Gastroesophageal sphincter (tissue), 4 donors: ENCODE data around the gene NAA25. TPM values are rescaled to one million over a fixed set of nuclear protein-coding genes. Genes with fewer than 3 reads are reported as not detected.

ENCODE experiments used
- ATAC-seq: fragments of 150-250 bp; one replicate; pipeline ENCODE4 v1.9.1; 2016; ENCODE audit warnings: mild to moderate bottlenecking, moderate library complexity
- H3K27ac ChIP-seq, 4 donors: fragments of 200-600 bp; sonication (generic) in 3 of 4; 1 replicate in 3 of 4; 2 replicates in 1 of 4; pipeline ENCODE4 v1.5.1; 2016 to 2019
- H3K27me3 ChIP-seq: fragments of 200-600 bp; sonication (generic); one replicate; pipeline ENCODE4 v1.5.1; 2019
- H3K36me3 ChIP-seq, 2 donors: fragments of 200-600 bp; sonication (generic); one replicate each; pipeline ENCODE4 v1.5.1; 2019; ENCODE audit warnings: control low read depth in 1 of 2
- H3K4me1 ChIP-seq, 3 donors: fragments of 200-600 bp; sonication (generic); 1 replicate in 2 of 3; 2 replicates in 1 of 3; pipeline ENCODE4 v1.5.1; 2016 to 2019; ENCODE audit warnings: control low read depth in 2 of 3
- H3K4me3 ChIP-seq, 2 donors: fragments of 200-600 bp; sonication (generic); one replicate each; pipeline ENCODE4 v1.5.1; 2019; ENCODE audit warnings: mild to moderate bottlenecking in 1 of 2, moderate library complexity in 1 of 2
- H3K9me3 ChIP-seq, 3 donors: fragments of 200-600 bp; sonication (generic); one replicate each; pipeline ENCODE4 v1.5.1; 2017 to 2019; ENCODE audit warnings: control low read depth in 2 of 3
- EP300 ChIP-seq: sonication (generic); formaldehyde crosslinking; IDR thresholded peaks from one replicate; pipeline ENCODE4 v1.6.1; 2017; ENCODE audit warnings: antibody characterized with exemption, mild to moderate bottlenecking
- POLR2A ChIP-seq, 2 donors: fragments of 450-650 bp; IDR thresholded peaks; one replicate each; pipeline ENCODE4 v1.6.1; 2017; ENCODE audit warnings: antibody characterized with exemption in 2 of 2, mild to moderate bottlenecking in 2 of 2, moderate library complexity in 1 of 2
- POLR2AphosphoS5 ChIP-seq: sonication (generic); formaldehyde crosslinking; IDR thresholded peaks from one replicate; pipeline ENCODE4 v1.6.1; 2017; ENCODE audit warnings: antibody characterized with exemption
- WGBS, 2 donors: methylation state at CpG; one replicate each; pipeline ENCODE4 v1.1.5; 2018; ENCODE audit warnings: low coverage in 1 of 2; 5-methylcytosine and 5-hydroxymethylcytosine counted together
- total RNA-seq, 4 donors: library from RNA; depleted of rRNA; stranded (reverse); fragments of >200 nt; gene quantifications; one replicate each; pipeline ENCODE4 v1.1.0, GENCODE V29; 2016
- TF ChIP-seq, protein P1 (sequence below), 4 experiments: fragments of 200-600 bp in 2 of 4; fragments of 450-650 bp in 2 of 4; sonication (generic) in 1 of 4; IDR thresholded peaks; one replicate each; pipeline ENCODE4 v1.5.1; 2017 to 2019; ENCODE audit warnings: antibody characterized with exemption in 4 of 4, mild to moderate bottlenecking in 2 of 4, moderate library complexity in 2 of 4

Gene NAA25
- total RNA-seq, result 10 to 100 TPM; 11.1 to 22.6 (median 17.3) TPM

DNA sequence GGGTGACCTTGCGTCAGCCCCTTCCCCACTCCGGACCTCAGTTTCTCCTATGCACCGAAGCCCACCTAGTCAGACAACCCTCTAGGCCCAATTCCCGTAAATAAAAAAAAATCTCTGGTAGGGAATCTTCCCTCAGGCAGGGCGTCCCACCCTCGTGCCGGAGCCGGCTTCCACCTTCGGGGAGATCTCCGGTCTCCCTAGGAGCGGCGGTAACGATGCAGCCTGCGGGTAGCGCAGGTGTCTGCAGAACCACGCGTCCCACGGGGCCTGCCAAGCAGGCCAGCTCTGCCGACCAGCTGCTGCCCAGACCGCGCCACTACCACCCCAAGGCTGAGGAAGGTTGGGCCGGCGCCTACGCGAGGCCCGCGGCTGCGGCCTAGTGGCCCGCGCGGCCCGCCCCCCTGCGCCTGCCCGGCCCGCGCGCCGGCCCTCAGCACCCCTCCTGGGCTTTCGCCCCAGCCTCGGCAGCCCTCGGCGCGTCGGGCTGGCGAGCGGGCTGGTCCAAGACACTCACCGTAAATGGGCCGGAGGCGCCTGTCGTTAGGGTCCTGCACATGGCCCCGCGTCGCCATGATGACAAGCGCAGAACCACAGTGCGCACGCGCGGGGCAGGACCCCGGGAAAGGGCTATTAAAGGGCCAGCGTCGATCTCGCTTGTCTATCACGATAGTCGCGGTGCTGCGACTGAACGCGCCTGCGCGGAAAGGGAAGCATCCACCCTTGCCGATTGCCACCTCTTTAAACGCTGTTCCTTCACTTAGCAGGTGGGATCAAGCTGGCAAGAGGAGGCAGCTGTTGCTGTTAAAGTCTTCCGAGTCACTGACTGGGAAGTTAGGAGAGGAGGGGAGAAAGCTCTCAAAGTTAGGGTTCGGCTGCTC is at the start of gene NAA25:
Gene NAA25 (minus strand): TSS at position 582 of the 878 bp plus-strand sequence. CDS start 10 bp downstream, at position 572.
- peaks cover 0 to 57% (median 17%) of the 10 kb centered on the region in 3 donors for H3K4me1 ChIP-seq
- WGBS, 2 donors, result 0% methylated on average over 1 of the region's 74 CpGs; no CpG with 5 or more reads in 1 of the 2 donors
- peak within 1 kb of the TSS; percentile 85 to 97 for H3K4me3 ChIP-seq
- no peaks in the 10 kb centered on the region for H3K27me3 ChIP-seq
- TF ChIP-seq POLR2AphosphoS5, result peak; percentile 44
- no peak for TF ChIP-seq EP300
- no peaks in the 10 kb centered on the region for H3K9me3 ChIP-seq
- peak within 1 kb of the TSS; percentile 95 to 98 (median 98) for H3K27ac ChIP-seq
- H3K36me3 ChIP-seq, result no peaks in the 10 kb centered on the region
- peak; percentile 93 for ATAC-seq

DNA sequence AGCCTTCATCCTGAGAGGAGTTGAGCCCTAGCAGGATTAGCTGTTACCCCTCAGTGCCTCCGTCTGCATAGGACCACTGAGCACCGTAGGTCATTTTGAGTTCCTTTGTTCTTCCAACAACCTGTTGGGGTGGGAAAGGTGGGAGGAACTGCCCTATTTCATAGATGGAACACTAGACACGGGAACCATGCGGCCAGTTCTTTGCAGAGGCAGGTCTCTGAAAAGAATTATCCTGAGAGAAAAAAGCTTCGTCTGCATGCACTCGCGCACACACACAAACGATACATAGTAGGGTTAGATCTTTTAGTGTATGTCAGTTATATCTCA is 45.3 kb upstream of the NAA25 start:
- 91 to 96% methylated on average over 4 to 5 of the region's 8 CpGs for WGBS, 2 donors
- ATAC-seq, result no peak
- TF ChIP-seq, protein P1, sequence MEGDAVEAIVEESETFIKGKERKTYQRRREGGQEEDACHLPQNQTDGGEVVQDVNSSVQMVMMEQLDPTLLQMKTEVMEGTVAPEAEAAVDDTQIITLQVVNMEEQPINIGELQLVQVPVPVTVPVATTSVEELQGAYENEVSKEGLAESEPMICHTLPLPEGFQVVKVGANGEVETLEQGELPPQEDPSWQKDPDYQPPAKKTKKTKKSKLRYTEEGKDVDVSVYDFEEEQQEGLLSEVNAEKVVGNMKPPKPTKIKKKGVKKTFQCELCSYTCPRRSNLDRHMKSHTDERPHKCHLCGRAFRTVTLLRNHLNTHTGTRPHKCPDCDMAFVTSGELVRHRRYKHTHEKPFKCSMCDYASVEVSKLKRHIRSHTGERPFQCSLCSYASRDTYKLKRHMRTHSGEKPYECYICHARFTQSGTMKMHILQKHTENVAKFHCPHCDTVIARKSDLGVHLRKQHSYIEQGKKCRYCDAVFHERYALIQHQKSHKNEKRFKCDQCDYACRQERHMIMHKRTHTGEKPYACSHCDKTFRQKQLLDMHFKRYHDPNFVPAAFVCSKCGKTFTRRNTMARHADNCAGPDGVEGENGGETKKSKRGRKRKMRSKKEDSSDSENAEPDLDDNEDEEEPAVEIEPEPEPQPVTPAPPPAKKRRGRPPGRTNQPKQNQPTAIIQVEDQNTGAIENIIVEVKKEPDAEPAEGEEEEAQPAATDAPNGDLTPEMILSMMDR (IDR thresholded peaks at IDR 0.05), result no peak
- TF ChIP-seq POLR2A (IDR thresholded peaks at IDR 0.05) (no peak), EP300 (no peak)
- peaks cover 0 to 82% of the 10 kb centered on the region in 2 donors for H3K36me3 ChIP-seq
- no peaks in the 10 kb centered on the region for H3K4me1 ChIP-seq
- no peak overlapping the region for H3K4me3 ChIP-seq
- no peak overlapping the region for H3K27ac ChIP-seq
- H3K27me3 ChIP-seq, result no peaks in the 10 kb centered on the region
- H3K9me3 ChIP-seq, result peaks cover 0 to 6% (median 0%) of the 10 kb centered on the region in 3 donors

DNA sequence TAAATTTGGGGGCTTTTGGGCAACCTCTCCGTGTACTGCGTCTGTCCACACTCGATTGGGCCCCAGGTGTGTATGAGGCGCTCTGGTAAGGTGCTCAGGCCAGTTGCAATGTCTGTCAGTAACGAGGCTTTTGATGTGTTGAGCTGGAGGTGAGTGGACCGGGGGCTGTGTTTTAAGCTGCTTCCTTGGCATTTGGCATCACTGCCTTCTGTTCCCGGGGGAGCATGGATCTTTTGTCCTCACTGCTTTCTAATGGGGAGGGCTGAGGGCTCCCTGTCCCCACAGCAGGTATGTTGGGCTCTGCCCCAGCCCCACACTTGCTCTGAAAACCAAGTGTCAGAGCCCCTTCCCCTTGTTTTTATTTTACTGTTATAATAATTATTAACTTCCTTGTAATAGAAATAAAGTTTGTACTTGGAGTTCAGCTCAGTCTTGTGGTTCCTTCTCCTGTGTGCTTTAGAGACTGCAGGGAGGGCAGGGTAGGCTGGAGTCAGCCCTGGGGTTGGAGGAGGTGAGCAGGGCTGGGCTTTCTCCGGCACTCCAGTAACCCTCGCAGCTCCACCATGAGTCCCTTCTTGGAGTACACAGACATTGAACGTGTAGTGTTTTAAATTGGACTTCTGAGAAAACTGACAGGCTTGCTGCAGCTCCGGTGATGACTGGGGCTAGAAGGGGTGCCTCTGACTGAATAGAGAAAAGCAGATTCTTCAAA is 44.8 kb upstream of the NAA25 start:
- 59 to 83% methylated on average over 2 to 3 of the region's 11 CpGs for WGBS, 2 donors
- Histone ChIP-seq H3K4me1 (no peaks in the 10 kb centered on the region), H3K27ac (no peak overlapping the region), H3K4me3 (no peak overlapping the region), H3K9me3 (peaks cover 0 to under 1% (median 0%) of the 10 kb centered on the region in 3 donors), H3K36me3 (peaks cover 0 to 82% of the 10 kb centered on the region in 2 donors), H3K27me3 (no peaks in the 10 kb centered on the region)
- TF ChIP-seq POLR2AphosphoS5 (no peak), EP300 (no peak), POLR2A (IDR thresholded peaks at IDR 0.05) (no peak)
- TF ChIP-seq, protein P1 (IDR thresholded peaks at IDR 0.05), result no peak
- no peak for ATAC-seq

DNA sequence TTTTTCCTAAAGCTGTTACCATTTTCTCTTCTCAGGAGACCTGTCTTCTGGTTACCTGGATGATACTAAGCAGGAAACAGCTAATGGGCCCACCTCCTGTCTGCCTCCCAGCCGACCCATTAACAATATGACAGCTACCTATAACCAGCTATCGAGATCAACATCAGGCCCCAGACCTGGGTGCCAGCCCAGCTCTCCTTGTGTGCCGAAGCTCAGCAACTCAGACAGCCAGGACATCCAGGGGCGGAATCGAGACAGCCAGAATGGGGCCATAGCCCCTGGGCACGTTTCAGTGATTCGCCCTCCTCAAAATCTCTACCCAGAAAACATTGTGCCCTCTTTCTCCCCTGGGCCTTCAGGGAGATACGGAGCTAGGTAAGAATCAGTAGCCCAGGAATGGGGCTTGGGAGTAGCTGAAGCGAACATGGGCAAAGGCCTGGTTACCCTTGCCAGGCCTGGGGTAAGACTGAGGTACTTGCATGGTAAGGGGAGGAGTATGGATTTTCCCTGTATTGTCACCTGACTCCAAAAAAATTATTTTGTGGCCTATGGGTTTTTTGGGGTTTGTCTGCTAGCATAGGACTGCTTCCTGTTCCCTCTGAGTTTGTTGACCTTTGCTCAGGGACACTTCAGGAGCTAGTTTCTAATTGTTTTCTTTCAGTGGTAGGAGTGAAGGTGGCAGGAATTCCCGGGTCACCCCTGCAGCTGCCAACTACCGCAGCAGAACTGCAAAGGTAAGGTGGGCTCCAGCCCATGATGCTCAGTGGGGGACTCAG is 43.4 kb upstream of the NAA25 start:
- Histone ChIP-seq H3K27me3 (no peaks in the 10 kb centered on the region), H3K4me3 (no peak overlapping the region), H3K4me1 (no peaks in the 10 kb centered on the region), H3K27ac (no peak overlapping the region), H3K36me3 (peaks cover 0 to 84% of the 10 kb centered on the region in 2 donors), H3K9me3 (no peaks in the 10 kb centered on the region)
- no peak for ATAC-seq
- 82 to 91% methylated on average over 4 of the region's 11 CpGs for WGBS, 2 donors
- TF ChIP-seq, protein P1 (IDR thresholded peaks at IDR 0.05), result no peak
- TF ChIP-seq POLR2A (IDR thresholded peaks at IDR 0.05) (no peak), EP300 (no peak), POLR2AphosphoS5 (no peak)

DNA sequence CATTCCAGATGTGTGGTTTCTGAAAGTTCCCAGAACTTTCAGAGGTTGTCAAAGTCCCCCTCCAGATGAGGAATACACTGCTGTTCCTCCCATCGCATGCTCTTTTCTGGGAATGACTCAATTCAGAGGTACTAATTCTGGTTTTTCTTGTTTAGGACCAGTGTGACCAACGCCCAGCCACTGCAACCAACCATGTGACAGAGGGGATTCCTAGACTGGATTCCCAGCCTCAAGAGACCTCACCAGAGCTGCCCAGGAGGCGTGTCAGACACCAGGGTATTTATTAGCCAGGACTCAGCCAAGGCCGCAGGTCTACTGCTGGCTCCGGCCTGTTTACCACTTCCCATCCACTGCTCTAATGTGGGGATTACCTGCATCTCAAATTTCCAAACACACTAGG is 41.0 kb upstream of the NAA25 start:
- TF ChIP-seq EP300 (no peak), POLR2A (IDR thresholded peaks at IDR 0.05) (no peak), POLR2AphosphoS5 (no peak)
- TF ChIP-seq, protein P1 (IDR thresholded peaks at IDR 0.05), result no peak
- WGBS, 2 donors, result 91 to 100% methylated on average over 1 to 4 of the region's 5 CpGs
- no peak for ATAC-seq
- Histone ChIP-seq H3K36me3 (peaks cover 0 to 99% of the 10 kb centered on the region in 2 donors), H3K27me3 (no peaks in the 10 kb centered on the region), H3K27ac (no peak overlapping the region), H3K4me1 (no peaks in the 10 kb centered on the region), H3K4me3 (no peak overlapping the region), H3K9me3 (no peaks in the 10 kb centered on the region)
